GM18873 (cell line): ENCODE data around the gene STX17.

Source experiments
- ATAC-seq: cut with Tn5 transposase; IDR thresholded peaks from one replicate; pipeline ENCODE4 v1.9.1; 2021; ENCODE audit warnings: mild to moderate bottlenecking, moderate library complexity, moderate number of reproducible peaks; ENCODE audit not compliant: unreplicated experiment, low FRiP score

STX17 gene

GRCh38 chr9:99905833-99906402 lies 536 bp upstream of the STX17 start:
- ATAC-seq: no peak

GRCh38 chr9:99907208-99907532 lies 716 bp downstream of the STX17 start:
- ATAC-seq: no peak

- no peak for ATAC-seq
Observed at GRCh38 chr9:99911600-99911999, 5.1 kb downstream of the STX17 start.

GRCh38 chr9:99916650-99917049 lies 10.2 kb downstream of the STX17 start:
- ATAC-seq: no peak

- no peak for ATAC-seq
Observed at GRCh38 chr9:99918134-99918533, 11.7 kb downstream of the STX17 start.

GRCh38 chr9:99919930-99920329 lies 13.5 kb downstream of the STX17 start:
- no peak for ATAC-seq

GRCh38 chr9:99921875-99922710 lies 15.6 kb downstream of the STX17 start:
- ATAC-seq: no peak

- no peak for ATAC-seq
Observed at GRCh38 chr9:99922711-99923030, 16.2 kb downstream of the STX17 start.

GRCh38 chr9:99925541-99925940 lies 19.1 kb downstream of the STX17 start:
- no peak for ATAC-seq

- ATAC-seq: no peak
Observed at GRCh38 chr9:99929652-99930051, 23.2 kb downstream of the STX17 start.

- no peak for ATAC-seq
Observed at GRCh38 chr9:99931155-99931840, 24.8 kb downstream of the STX17 start.

- no peak for ATAC-seq
Observed at GRCh38 chr9:99936947-99937587, 30.6 kb downstream of the STX17 start.

GRCh38 chr9:99947395-99947794 lies 40.9 kb downstream of the STX17 start:
- ATAC-seq: no peak

GRCh38 chr9:99948482-99948881 lies 42.0 kb downstream of the STX17 start:
- no peak for ATAC-seq

GRCh38 chr9:99948896-99949295 lies 42.4 kb downstream of the STX17 start:
- ATAC-seq: no peak

- ATAC-seq: no peak
Observed at GRCh38 chr9:99953861-99954507, 47.5 kb downstream of the STX17 start.

- no peak for ATAC-seq
Observed at GRCh38 chr9:99954819-99955218, 48.4 kb downstream of the STX17 start.

- ATAC-seq: no peak
Observed at GRCh38 chr9:99955606-99956005, 49.2 kb downstream of the STX17 start.

GRCh38 chr9:99962680-99963261 lies 56.3 kb downstream of the STX17 start:
- no peak for ATAC-seq

- ATAC-seq: no peak
Observed at GRCh38 chr9:99964336-99964735, 57.9 kb downstream of the STX17 start.

- ATAC-seq: no peak
Observed at GRCh38 chr9:99966001-99966400, 59.5 kb downstream of the STX17 start.
